Measurements from ENCODE around the gene TBC1D2B.

GRCh38 chr15:77966540-77967234 is 110.8 kb downstream of the TBC1D2B start:
- TF ChIP-seq CTCF (IDR thresholded peaks at IDR 0.05 in 8 of 11, conservative IDR thresholded peaks at IDR 0.05 in 3 of 11) (peak; percentile 50 to 88 (median 82)), POLR2AphosphoS5 (IDR thresholded peaks at IDR 0.05) (no peak), POLR2A (IDR thresholded peaks at IDR 0.05) (no peak)

Measured in spleen (tissue), 7 donors.